Mesangial cell (primary cell): ENCODE measurements around the gene MTCP1. TPM values are rescaled to one million over a fixed set of nuclear protein-coding genes. Genes with fewer than 3 reads are reported as not detected.

ENCODE experiments used
- total RNA-seq: library from RNA; depleted of rRNA; stranded (reverse); fragments of >200 nt; gene quantifications from 2 replicates; pipeline ENCODE4 v1.2.3, GENCODE V29; 2015

Gene MTCP1, protein sequence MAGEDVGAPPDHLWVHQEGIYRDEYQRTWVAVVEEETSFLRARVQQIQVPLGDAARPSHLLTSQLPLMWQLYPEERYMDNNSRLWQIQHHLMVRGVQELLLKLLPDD
- 3.3 and 3.4 TPM in 2 replicates for total RNA-seq

GRCh38 chrX:155070975-155071693 is at the start of gene MTCP1, which contains the start of the genes BRCC3 and CMC4:
TSS of gene MTCP1 (minus strand) at chrX:155071136. CDS start at chrX:155066010, 5,126 bp downstream.
TSS of gene BRCC3 (plus strand) at chrX:155071508. CDS start at chrX:155071528, 20 bp downstream.
TSS of gene CMC4 (minus strand) at chrX:155071136. CDS start at chrX:155064023, 7,113 bp downstream.

GRCh38 chrX:155026727-155027508 is 44.0 kb downstream of the MTCP1 start, which contains the start of gene FUNDC2:
TSS of gene FUNDC2 (plus strand) at chrX:155026844. CDS start at chrX:155026939, 95 bp downstream.

DNA sequence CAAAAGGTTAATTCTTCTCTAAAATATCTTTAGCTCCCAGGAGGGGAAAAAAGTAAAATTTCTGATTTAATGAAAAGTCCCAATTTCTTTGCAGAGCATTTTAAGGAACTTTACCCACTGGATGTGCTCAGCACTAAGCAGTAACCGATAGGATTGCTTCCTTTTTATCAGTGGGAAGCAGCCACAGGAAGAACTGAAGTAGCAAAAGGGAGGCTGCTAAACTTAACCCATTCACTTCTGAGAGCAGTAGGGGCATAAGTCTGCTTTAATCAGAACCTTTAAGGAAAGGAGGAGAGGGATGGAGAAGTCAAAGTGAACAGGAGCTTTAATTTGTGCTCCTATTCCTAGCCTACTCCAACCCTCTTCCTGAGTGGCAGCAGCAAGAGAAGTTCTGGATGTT is 48.4 kb downstream of the MTCP1 start, which contains the start of gene F8:
Gene F8, minus strand, starts transcription at position 139 of the 400 bp plus-strand sequence. CDS start 171 bp downstream, outside the sequence.

Other genes starting within 250 kb of the MTCP1 start
- gene SMIM9, start 236.5 kb downstream of the MTCP1 start, total RNA-seq = not detected in 2 replicates
- 3.9 and 16.6 TPM in 2 replicates for gene F8A1, start 184.8 kb downstream of the MTCP1 start, total RNA-seq
- 0.33 and 2.2 TPM in 2 replicates for gene F8, start 48.4 kb downstream of the MTCP1 start, total RNA-seq
- gene FUNDC2, start 44.3 kb downstream of the MTCP1 start, total RNA-seq = 19.2 and 22.1 TPM in 2 replicates
- gene CMC4, start within 50 bp of the MTCP1 start, total RNA-seq = 13.0 and 16.5 TPM in 2 replicates
- 6.1 and 10.6 TPM in 2 replicates for gene BRCC3, start 372 bp upstream of the MTCP1 start, total RNA-seq
- 13.2 and 36.7 TPM in 2 replicates for gene VBP1, start 145.3 kb upstream of the MTCP1 start, total RNA-seq
- 0.13 TPM in 1 of 2 replicates, not detected in the other for gene RAB39B, start 193.4 kb upstream of the MTCP1 start, total RNA-seq